Glutamatergic neuron (in vitro differentiated cells): Measurements from ENCODE around the gene ADAMTS17. TPM values are rescaled to one million over a fixed set of nuclear protein-coding genes. Genes with fewer than 3 reads are reported as not detected.
A peak's percentile ranks its signal among the peaks of the same experiment; 100 is the strongest.
"Not testable (repeated sequence)": the region's sequence is repeated elsewhere in the genome, so short reads cannot be mapped to it uniquely, and the experiment has no call there.

Source experiments
- DNase-seq: peaks from one replicate; pipeline ENCODE4 v3.0.0; 2022
- H3K27ac Mint-ChIP-seq: one replicate; pipeline ENCODE4 v1.8.0; 2020; ENCODE audit warnings: mild to moderate bottlenecking, mixed read lengths, inconsistent platforms; ENCODE audit not compliant: unreplicated experiment
- H3K27me3 Mint-ChIP-seq: one replicate; pipeline ENCODE4 v1.8.0; 2020; ENCODE audit warnings: mild to moderate bottlenecking, moderate library complexity, mixed read lengths, inconsistent platforms; ENCODE audit not compliant: unreplicated experiment
- H3K36me3 Mint-ChIP-seq: one replicate; pipeline ENCODE4 v1.8.0; 2020; ENCODE audit warnings: mild to moderate bottlenecking, mixed read lengths, inconsistent platforms; ENCODE audit not compliant: unreplicated experiment
- H3K4me1 Mint-ChIP-seq: one replicate; pipeline ENCODE4 v1.8.0; 2020; ENCODE audit warnings: mild to moderate bottlenecking, low read depth, mixed read lengths, inconsistent platforms; ENCODE audit not compliant: unreplicated experiment
- H3K4me3 Mint-ChIP-seq: one replicate; pipeline ENCODE4 v1.8.0; 2020; ENCODE audit warnings: mild to moderate bottlenecking, mixed read lengths, inconsistent platforms; ENCODE audit not compliant: unreplicated experiment
- H3K9me3 Mint-ChIP-seq: one replicate; pipeline ENCODE4 v1.8.0; 2020; ENCODE audit warnings: mild to moderate bottlenecking, moderate library complexity, mixed read lengths, inconsistent platforms; ENCODE audit not compliant: unreplicated experiment
- total RNA-seq: library from RNA; stranded (reverse); fragmentation: NEBNext Ultra II Directional; extraction: Animal tissue kit (Norgen Biotek cat#: 25700); gene quantifications from one replicate; pipeline ENCODE4 v1.2.1, GENCODE V29; 2021; ENCODE audit not compliant: unreplicated experiment
- TF ChIP-seq, protein P1 (sequence below): fragments of 200-600 bp; sonication (generic); IDR thresholded peaks from one replicate; pipeline ENCODE4 v1.5.0; 2021; ENCODE audit not compliant: partially characterized antibody, unreplicated experiment

ADAMTS17 gene
- total RNA-seq, 1 donor from 2014 or later = 6.8 TPM

DNA sequence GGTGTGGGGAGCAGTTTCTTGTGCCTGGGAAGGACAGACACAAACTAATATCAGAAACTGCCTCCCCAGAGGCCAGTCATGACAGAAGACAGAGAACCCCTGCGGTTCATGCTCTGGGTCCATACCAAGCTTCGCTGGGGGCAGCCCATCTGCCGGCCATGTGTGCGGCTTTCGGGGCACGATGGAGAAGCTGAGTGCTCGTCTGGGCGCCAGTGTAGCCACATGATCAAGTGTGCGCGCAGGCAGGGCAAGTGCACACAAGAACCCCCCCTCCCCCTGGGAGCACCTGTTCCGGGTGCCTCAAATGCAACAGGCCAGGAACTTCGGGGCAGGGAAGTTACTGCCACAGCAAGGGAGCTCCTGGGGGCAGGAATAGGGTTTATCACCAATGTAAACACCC, 1.8 kb downstream of the ADAMTS17 start:
- peak overlapping the region; percentile 68 for H3K4me3 Mint-ChIP-seq
- H3K27ac Mint-ChIP-seq = no peak overlapping the region
- no peaks in the 10 kb centered on the region for H3K36me3 Mint-ChIP-seq
- TF ChIP-seq, protein P1, sequence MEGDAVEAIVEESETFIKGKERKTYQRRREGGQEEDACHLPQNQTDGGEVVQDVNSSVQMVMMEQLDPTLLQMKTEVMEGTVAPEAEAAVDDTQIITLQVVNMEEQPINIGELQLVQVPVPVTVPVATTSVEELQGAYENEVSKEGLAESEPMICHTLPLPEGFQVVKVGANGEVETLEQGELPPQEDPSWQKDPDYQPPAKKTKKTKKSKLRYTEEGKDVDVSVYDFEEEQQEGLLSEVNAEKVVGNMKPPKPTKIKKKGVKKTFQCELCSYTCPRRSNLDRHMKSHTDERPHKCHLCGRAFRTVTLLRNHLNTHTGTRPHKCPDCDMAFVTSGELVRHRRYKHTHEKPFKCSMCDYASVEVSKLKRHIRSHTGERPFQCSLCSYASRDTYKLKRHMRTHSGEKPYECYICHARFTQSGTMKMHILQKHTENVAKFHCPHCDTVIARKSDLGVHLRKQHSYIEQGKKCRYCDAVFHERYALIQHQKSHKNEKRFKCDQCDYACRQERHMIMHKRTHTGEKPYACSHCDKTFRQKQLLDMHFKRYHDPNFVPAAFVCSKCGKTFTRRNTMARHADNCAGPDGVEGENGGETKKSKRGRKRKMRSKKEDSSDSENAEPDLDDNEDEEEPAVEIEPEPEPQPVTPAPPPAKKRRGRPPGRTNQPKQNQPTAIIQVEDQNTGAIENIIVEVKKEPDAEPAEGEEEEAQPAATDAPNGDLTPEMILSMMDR = no peak
- no peak for DNase-seq
- peaks cover 5% of the 10 kb centered on the region for H3K27me3 Mint-ChIP-seq
- peaks cover 3% of the 10 kb centered on the region for H3K4me1 Mint-ChIP-seq
- peaks cover 8% of the 10 kb centered on the region for H3K9me3 Mint-ChIP-seq

DNA sequence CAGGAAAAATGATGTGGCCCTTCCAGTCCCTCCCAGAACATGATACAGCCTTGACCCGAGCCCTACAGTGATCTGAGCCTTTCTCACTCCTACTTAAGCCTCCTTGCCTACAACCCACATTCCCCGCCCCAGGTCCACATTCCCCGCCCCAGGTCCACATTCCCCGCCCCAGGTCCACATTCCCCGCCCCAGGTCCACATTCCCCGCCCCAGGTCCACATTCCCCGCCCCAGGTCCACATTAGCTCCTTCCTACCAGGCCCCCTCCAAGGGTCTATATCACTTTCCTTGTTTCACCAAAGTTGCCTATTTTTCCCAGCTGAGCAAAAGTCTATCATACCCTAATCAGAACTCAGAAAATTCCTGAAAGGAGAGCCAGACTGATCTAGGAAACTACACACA, 2.3 kb downstream of the ADAMTS17 start:
- not testable (repeated sequence) for H3K4me1 Mint-ChIP-seq, H3K36me3 Mint-ChIP-seq, H3K9me3 Mint-ChIP-seq, H3K27ac Mint-ChIP-seq, DNase-seq, H3K27me3 Mint-ChIP-seq
- peak overlapping the region; percentile 68 for H3K4me3 Mint-ChIP-seq

GRCh38 chr15:100338971-100339444, 2.8 kb downstream of the ADAMTS17 start:
- TF ChIP-seq, protein P1 = peak; percentile 71
- Mint-ChIP-seq H3K27me3 (peaks cover 4% of the 10 kb centered on the region), H3K9me3 (peaks cover 9% of the 10 kb centered on the region), H3K36me3 (no peaks in the 10 kb centered on the region), H3K4me1 (peaks cover 3% of the 10 kb centered on the region), H3K4me3 (peak overlapping the region; percentile 38), H3K27ac (no peak overlapping the region)
- peak; percentile 72 for DNase-seq

GRCh38 chr15:100338247-100338646, 3.5 kb downstream of the ADAMTS17 start:
- Mint-ChIP-seq H3K4me1 (peaks cover 3% of the 10 kb centered on the region), H3K27ac (no peak overlapping the region), H3K27me3 (peaks cover 3% of the 10 kb centered on the region), H3K9me3 (peaks cover 9% of the 10 kb centered on the region), H3K4me3 (no peak overlapping the region), H3K36me3 (no peaks in the 10 kb centered on the region)
- TF ChIP-seq, protein P1 = no peak
- no peak for DNase-seq

GRCh38 chr15:100337096-100338044, 4.4 kb downstream of the ADAMTS17 start:
- Mint-ChIP-seq H3K4me3 (no peak overlapping the region), H3K27ac (no peak overlapping the region), H3K36me3 (no peaks in the 10 kb centered on the region), H3K4me1 (peaks cover 3% of the 10 kb centered on the region), H3K9me3 (peaks cover 6% of the 10 kb centered on the region), H3K27me3 (peaks cover 5% of the 10 kb centered on the region)
- TF ChIP-seq, protein P1 = no peak
- no peak for DNase-seq
